ENCODE results near the gene DDX54. TPM values are rescaled to one million over a fixed set of nuclear protein-coding genes. Genes with fewer than 3 reads are reported as not detected.
"Not testable (repeated sequence)": the region's sequence is repeated elsewhere in the genome, so short reads cannot be mapped to it uniquely, and the experiment has no call there.

The DDX54 gene
- total RNA-seq, 4 donors from 2014 or later, result 36.0 to 66.5 (median 59.0) TPM

DNA sequence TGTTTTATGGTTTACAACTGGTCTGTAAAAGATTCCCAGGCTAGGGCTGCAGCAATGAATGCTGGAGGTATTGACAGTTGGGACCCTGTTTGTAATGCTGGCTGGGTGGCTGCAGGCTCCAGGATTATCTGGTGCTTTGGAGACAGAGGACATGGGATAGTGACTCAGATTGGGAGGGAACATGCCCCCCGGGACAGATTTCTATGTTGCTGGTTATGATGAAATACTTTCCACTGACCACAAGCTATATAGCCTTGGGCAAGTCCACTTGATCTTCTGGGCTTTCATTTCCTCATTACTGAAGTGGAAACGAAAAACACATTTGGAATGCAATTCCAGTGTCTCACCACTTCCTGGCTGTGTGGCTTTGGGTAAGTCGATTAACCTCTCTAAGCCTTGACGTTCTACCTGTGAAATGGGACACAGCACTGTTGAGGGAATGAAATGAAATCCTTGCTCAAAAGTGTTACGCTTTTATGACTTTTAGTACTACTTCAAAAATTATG, 29.7 kb upstream of the DDX54 start:
- Histone ChIP-seq H3K27me3 (no peaks in the 10 kb centered on the region), H3K4me1 (peaks cover 0 to 4% of the 10 kb centered on the region in 2 donors), H3K27ac (peak overlapping the region; percentile 46 to 58), H3K36me3 (no peaks in the 10 kb centered on the region), H3K4me3 (no peak overlapping the region), H3K9me3 (no peaks in the 10 kb centered on the region)
- DNase-seq, result peak; percentile 59 to 82
- TF ChIP-seq, protein P1, sequence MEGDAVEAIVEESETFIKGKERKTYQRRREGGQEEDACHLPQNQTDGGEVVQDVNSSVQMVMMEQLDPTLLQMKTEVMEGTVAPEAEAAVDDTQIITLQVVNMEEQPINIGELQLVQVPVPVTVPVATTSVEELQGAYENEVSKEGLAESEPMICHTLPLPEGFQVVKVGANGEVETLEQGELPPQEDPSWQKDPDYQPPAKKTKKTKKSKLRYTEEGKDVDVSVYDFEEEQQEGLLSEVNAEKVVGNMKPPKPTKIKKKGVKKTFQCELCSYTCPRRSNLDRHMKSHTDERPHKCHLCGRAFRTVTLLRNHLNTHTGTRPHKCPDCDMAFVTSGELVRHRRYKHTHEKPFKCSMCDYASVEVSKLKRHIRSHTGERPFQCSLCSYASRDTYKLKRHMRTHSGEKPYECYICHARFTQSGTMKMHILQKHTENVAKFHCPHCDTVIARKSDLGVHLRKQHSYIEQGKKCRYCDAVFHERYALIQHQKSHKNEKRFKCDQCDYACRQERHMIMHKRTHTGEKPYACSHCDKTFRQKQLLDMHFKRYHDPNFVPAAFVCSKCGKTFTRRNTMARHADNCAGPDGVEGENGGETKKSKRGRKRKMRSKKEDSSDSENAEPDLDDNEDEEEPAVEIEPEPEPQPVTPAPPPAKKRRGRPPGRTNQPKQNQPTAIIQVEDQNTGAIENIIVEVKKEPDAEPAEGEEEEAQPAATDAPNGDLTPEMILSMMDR (IDR thresholded peaks at IDR 0.05), result peak in 1 of 4 experiments; percentile 17
- peak; percentile 8 to 15 for TF ChIP-seq POLR2A (IDR thresholded peaks at IDR 0.05)
- intact Hi-C loops (cut with DNase I; ENCODE audit: low total_unique reads), result no loop called here

DNA sequence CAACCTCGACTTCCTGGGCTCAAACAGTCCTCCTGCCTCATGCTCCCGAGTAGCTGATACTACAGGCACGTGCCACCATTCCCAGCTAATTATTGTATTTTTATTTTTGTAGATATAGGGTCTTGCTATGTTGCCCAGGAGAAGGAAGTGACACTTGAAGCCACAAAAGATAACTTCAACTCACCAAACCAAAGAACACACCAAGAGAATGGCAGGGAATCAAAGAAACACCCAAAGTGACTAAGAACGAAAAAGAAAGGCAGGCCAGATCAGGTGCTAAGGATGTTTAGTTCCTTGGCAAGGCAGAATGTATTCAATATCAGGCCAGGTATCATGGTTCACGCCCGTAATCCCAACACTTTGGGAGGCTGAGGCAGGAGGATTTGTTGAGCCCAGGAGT, 25.9 kb upstream of the DDX54 start:
- no peak for DNase-seq
- H3K4me1 ChIP-seq, result no peaks in the 10 kb centered on the region
- no peak overlapping the region for H3K4me3 ChIP-seq
- TF ChIP-seq, protein P1 (IDR thresholded peaks at IDR 0.05), result no peak
- TF ChIP-seq POLR2A (IDR thresholded peaks at IDR 0.05), result no peak
- intact Hi-C loops (cut with DNase I; ENCODE audit: low total_unique reads), result no loop called here
- no peak overlapping the region for H3K27ac ChIP-seq
- no peaks in the 10 kb centered on the region for H3K9me3 ChIP-seq
- no peaks in the 10 kb centered on the region for H3K27me3 ChIP-seq
- H3K36me3 ChIP-seq, result no peaks in the 10 kb centered on the region

DNA sequence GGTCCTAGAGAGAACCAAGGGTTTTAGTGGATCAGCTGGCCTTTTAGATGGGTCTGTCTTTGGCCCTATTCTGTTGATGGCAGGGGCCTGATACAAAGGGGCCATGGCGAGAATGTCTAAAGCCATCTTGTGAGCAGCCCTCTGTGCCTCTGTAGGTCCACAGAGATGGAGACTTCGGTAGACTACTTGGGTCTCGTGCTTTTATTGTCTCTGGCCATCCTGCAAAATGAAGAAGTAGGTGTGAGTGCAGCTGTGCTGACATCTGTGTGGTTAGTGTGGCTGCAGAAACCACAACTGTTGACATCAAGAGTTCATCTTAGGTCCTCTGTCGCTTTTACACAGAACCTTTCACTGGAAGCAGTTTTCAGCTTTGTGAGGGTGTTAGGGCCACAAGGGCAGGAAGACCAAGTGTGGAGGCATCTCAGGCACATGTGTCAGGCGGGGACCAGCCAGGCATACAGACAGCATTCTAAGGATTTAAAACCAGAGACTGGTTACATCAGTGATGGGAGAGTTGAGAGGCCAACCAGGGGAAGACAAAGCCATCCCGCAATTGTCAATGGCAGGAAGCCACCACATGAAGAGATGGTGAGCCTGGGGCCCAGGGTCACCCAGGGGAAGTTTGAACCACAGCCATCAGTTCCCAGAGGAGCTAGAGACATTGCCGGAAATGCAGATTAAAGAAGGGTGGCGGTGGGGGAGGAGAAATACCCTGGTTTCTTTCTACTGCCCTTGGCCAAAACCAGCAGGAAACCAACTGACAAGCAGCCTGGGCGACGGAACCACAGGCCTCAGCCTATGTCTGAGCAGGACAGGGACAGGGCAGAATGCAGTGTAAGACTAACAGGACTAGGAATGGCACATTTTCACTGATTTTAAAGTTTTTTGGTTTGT, 23.0 kb upstream of the DDX54 start:
- DNase-seq, result no peak
- intact Hi-C loops (cut with DNase I; ENCODE audit: low total_unique reads), result no loop called here
- no peak overlapping the region for H3K4me3 ChIP-seq
- no peaks in the 10 kb centered on the region for H3K9me3 ChIP-seq
- no peaks in the 10 kb centered on the region for H3K36me3 ChIP-seq
- TF ChIP-seq, protein P1 (IDR thresholded peaks at IDR 0.05), result no peak
- TF ChIP-seq POLR2A (IDR thresholded peaks at IDR 0.05), result no peak
- H3K27me3 ChIP-seq, result no peaks in the 10 kb centered on the region
- H3K4me1 ChIP-seq, result no peaks in the 10 kb centered on the region
- H3K27ac ChIP-seq, result no peak overlapping the region

DNA sequence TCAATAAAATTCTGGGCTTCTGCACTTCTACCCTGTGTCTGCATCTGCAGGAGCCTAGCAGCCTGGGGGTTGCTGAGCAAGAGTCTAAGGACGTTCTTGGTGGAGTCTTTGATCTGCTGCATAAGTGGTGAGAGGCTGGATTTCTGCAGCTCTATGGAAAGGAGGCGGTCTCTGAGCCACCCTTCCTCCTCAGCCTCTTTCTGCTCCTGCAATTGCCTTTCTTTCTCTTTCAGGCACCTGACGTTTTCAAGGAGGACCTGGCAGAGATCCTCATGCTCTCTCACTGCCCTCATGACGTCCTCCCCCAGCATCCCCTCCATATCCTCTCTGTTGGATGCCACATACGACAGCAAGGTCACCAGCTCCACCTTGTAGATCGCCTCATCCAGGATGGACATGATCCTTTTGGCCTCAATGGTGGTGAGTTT, 22.3 kb upstream of the DDX54 start:
- Histone ChIP-seq H3K27me3 (no peaks in the 10 kb centered on the region), H3K36me3 (no peaks in the 10 kb centered on the region), H3K27ac (no peak overlapping the region), H3K4me3 (no peak overlapping the region), H3K9me3 (no peaks in the 10 kb centered on the region), H3K4me1 (no peaks in the 10 kb centered on the region)
- intact Hi-C loops (cut with DNase I; ENCODE audit: low total_unique reads), result no loop called here
- TF ChIP-seq, protein P1 (IDR thresholded peaks at IDR 0.05), result no peak
- TF ChIP-seq POLR2A (IDR thresholded peaks at IDR 0.05), result no peak
- DNase-seq, result no peak

DNA sequence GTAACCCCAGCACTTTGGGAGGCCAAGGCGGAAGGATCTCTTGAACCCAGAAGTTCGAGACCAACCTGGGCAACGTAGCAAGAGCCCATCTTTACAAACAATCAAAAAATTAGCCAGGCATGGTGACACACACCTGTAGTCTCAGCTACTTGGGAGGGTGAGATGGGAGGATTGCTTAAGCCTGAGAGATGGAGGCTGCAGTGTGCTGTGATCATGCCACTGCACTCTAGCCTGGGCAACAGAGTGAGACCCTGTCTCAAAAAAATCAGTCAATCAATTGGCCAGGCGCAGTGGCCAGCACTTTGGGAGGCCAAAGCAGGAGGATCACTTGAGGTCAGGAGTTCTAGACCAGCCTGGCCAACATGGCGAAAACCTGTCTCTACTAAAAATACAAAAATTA, 21.5 kb upstream of the DDX54 start:
- H3K27ac ChIP-seq, result not testable (repeated sequence)

More for the DNA sequence above, 21.5 kb upstream of the DDX54 start:
- intact Hi-C loops (cut with DNase I; ENCODE audit: low total_unique reads); H3K36me3 ChIP-seq; H3K4me3 ChIP-seq; DNase-seq; H3K4me1 ChIP-seq; H3K27me3 ChIP-seq; H3K9me3 ChIP-seq: not testable (repeated sequence)
